HEK293 (cell line): ENCODE data around the gene CCDC51.

Source experiments
- CTCF ChIA-PET: fragments of 350-600 bp; formaldehyde crosslinking; extraction: SDS; loops from one replicate; lab custom pipeline; 2021; ENCODE audit warnings: antibody characterized with exemption; lab: Yijun Ruan, JAX
- POLR2A ChIA-PET: fragments of 300-600 bp; formaldehyde crosslinking; extraction: SDS; loops from one replicate; lab custom pipeline; 2020; ENCODE audit warnings: antibody characterized with exemption, inconsistent platforms; lab: Yijun Ruan, JAX
- H3K27ac ChIP-seq: fragments of 200-500 bp; sonication (Bioruptor generic); 2 replicates; pipeline ENCODE4 v1.5.1; 2014; ENCODE audit warnings: low read depth, low read length, control low read depth, inconsistent platforms; ENCODE audit errors: extremely low read depth
- H3K36me3 ChIP-seq, 2 experiments: fragments of 200-500 bp in 1 of 2; sonication (Bioruptor generic) in 1 of 2; 1 replicate in 1 of 2; 2 replicates in 1 of 2; pipeline ENCODE4 v1.5.1; 2014 to 2017; ENCODE audit warnings: inconsistent platforms in 2 of 2, low read length in 2 of 2; ENCODE audit not compliant: control insufficient read depth in 2 of 2, insufficient read depth in 1 of 2
- H3K4me1 ChIP-seq: fragments of 200-500 bp; sonication (Bioruptor generic); 2 replicates; pipeline ENCODE4 v1.5.1; 2014; ENCODE audit warnings: mild to moderate bottlenecking, low read length, inconsistent platforms; ENCODE audit not compliant: control insufficient read depth, insufficient read depth
- H3K4me3 ChIP-seq: 2 replicates; pipeline ENCODE4 v1.5.1; 2011; ENCODE audit warnings: low read depth, mild to moderate bottlenecking, control low read depth, low read length, moderate library complexity
- H3K9me3 ChIP-seq: fragments of 200-500 bp; sonication (Bioruptor generic); 2 replicates; pipeline ENCODE4 v1.5.1; 2014; ENCODE audit warnings: low read depth, low read length, inconsistent platforms; ENCODE audit not compliant: control insufficient read depth, insufficient read depth
- BCL11B ChIP-seq: fragments of 450-650 bp; formaldehyde crosslinking; IDR thresholded peaks from 2 replicates; pipeline ENCODE4 v1.5.1; 2016; ENCODE audit warnings: low read depth, missing biosample characterization, missing genetic modification characterization
- KLF1 ChIP-seq: fragments of 450-650 bp; formaldehyde crosslinking; IDR thresholded peaks from 2 replicates; pipeline ENCODE4 v1.5.1; 2016; ENCODE audit warnings: missing biosample characterization, missing genetic modification characterization
- TRIM28 ChIP-seq: IDR thresholded peaks from 2 replicates; pipeline ENCODE4 v1.6.1; 2011; ENCODE audit warnings: low read length, control low read depth, borderline replicate concordance
- YY2 ChIP-seq: fragments of 450-650 bp; formaldehyde crosslinking; IDR thresholded peaks from 2 replicates; pipeline ENCODE4 v1.5.1; 2016; ENCODE audit warnings: missing biosample characterization, missing genetic modification characterization
- ZBTB21 ChIP-seq: fragments of 450-650 bp; formaldehyde crosslinking; IDR thresholded peaks from 2 replicates; pipeline ENCODE4 v1.5.1; 2017; ENCODE audit warnings: missing biosample characterization, missing genetic modification characterization
- ZNF10 ChIP-seq: fragments of 450-650 bp; formaldehyde crosslinking; IDR thresholded peaks from 2 replicates; pipeline ENCODE4 v1.5.1; 2017; ENCODE audit warnings: missing biosample characterization, missing genetic modification characterization
- ZNF175 ChIP-seq: fragments of 450-650 bp; formaldehyde crosslinking; IDR thresholded peaks from 2 replicates; pipeline ENCODE4 v1.5.1; 2016; ENCODE audit warnings: missing biosample characterization, missing genetic modification characterization
- ZNF184 ChIP-seq: fragments of 450-650 bp; IDR thresholded peaks from 2 replicates; pipeline ENCODE4 v1.5.1; 2018; ENCODE audit warnings: missing biosample characterization, mild to moderate bottlenecking, missing genetic modification characterization
- ZNF23 ChIP-seq: fragments of 450-650 bp; formaldehyde crosslinking; IDR thresholded peaks from 2 replicates; pipeline ENCODE4 v1.5.1; 2016; ENCODE audit warnings: missing biosample characterization, missing genetic modification characterization, borderline replicate concordance
- ZNF510 ChIP-seq: fragments of 450-650 bp; formaldehyde crosslinking; IDR thresholded peaks from 2 replicates; pipeline ENCODE4 v1.5.1; 2018; ENCODE audit warnings: mild to moderate bottlenecking, missing genetic modification characterization, missing biosample characterization; ENCODE audit not compliant: insufficient replicate concordance
- ZNF529 ChIP-seq: fragments of 450-650 bp; formaldehyde crosslinking; IDR thresholded peaks from 2 replicates; pipeline ENCODE4 v1.5.1; 2017; ENCODE audit warnings: missing genetic modification characterization, missing biosample characterization; ENCODE audit not compliant: insufficient replicate concordance
- ZNF549 ChIP-seq: fragments of 450-650 bp; IDR thresholded peaks from 2 replicates; pipeline ENCODE4 v1.5.1; 2018; ENCODE audit warnings: missing biosample characterization, missing genetic modification characterization, mild to moderate bottlenecking, inconsistent platforms, moderate library complexity
- ZNF600 ChIP-seq: fragments of 450-650 bp; formaldehyde crosslinking; IDR thresholded peaks from 2 replicates; pipeline ENCODE4 v1.5.1; 2016; ENCODE audit warnings: missing biosample characterization, missing genetic modification characterization
- ZNF843 ChIP-seq: fragments of 450-650 bp; formaldehyde crosslinking; IDR thresholded peaks from 2 replicates; pipeline ENCODE4 v1.5.1; 2016; ENCODE audit warnings: missing biosample characterization, missing genetic modification characterization
- TF ChIP-seq, protein P1 (sequence below): fragments of 450-650 bp; IDR thresholded peaks from 2 replicates; pipeline ENCODE4 v1.5.1; 2018; ENCODE audit warnings: missing biosample characterization, mild to moderate bottlenecking, missing genetic modification characterization
- TF ChIP-seq, protein P2 (sequence below): fragments of 450-650 bp; formaldehyde crosslinking; IDR thresholded peaks from 2 replicates; pipeline ENCODE4 v1.5.1; 2016; ENCODE audit warnings: missing biosample characterization, missing genetic modification characterization

The CCDC51 gene

DNA sequence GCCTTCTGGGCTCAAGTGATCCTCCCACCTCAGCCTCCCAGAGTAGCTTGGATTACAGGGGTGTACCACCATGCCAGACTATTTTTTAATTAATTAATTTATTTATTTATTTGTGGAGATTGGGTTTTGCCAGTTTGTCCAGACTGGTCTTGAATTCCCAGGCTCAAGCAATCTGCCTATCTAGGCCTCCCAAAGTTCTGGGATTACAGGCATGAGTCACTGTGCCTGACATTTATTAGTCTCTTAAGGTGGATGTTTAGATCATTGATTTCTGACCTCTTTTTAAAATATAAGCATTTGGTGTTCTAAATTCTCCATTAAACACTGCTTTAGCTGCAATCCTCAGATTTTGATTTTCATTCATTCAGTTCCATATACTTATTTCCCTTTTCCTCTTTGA is 52.3 kb downstream of the CCDC51 start:
- CTCF ChIA-PET, result interaction anchor here (1.6 to 2.7 kb wide), 3 partner anchors 13 to 49 kb away, joined by 6 to 14 read pairs (median 7); no protein-coding TSS in a partner anchor
- no peak overlapping the region for H3K27ac ChIP-seq
- no peak for TF ChIP-seq ZNF529 (tag by site-specific recombination)
- TF ChIP-seq ZNF175 (tag by site-specific recombination), result no peak
- TF ChIP-seq ZNF843, result no peak
- TF ChIP-seq TRIM28, result no peak
- TF ChIP-seq, protein P1, sequence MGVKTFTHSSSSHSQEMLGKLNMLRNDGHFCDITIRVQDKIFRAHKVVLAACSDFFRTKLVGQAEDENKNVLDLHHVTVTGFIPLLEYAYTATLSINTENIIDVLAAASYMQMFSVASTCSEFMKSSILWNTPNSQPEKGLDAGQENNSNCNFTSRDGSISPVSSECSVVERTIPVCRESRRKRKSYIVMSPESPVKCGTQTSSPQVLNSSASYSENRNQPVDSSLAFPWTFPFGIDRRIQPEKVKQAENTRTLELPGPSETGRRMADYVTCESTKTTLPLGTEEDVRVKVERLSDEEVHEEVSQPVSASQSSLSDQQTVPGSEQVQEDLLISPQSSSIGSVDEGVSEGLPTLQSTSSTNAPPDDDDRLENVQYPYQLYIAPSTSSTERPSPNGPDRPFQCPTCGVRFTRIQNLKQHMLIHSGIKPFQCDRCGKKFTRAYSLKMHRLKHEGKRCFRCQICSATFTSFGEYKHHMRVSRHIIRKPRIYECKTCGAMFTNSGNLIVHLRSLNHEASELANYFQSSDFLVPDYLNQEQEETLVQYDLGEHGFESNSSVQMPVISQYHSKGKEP, result no peak
- TF ChIP-seq ZBTB21, result no peak
- no peak for TF ChIP-seq ZNF600 (tag by site-specific recombination)
- TF ChIP-seq ZNF549 (tag by site-specific recombination), result no peak
- no peak for TF ChIP-seq ZNF23 (tag by site-specific recombination)
- TF ChIP-seq ZNF510 (tag by site-specific recombination), result no peak
- no peak for TF ChIP-seq YY2
- no peak for TF ChIP-seq BCL11B
- TF ChIP-seq KLF1, result no peak
- TF ChIP-seq, protein P2, sequence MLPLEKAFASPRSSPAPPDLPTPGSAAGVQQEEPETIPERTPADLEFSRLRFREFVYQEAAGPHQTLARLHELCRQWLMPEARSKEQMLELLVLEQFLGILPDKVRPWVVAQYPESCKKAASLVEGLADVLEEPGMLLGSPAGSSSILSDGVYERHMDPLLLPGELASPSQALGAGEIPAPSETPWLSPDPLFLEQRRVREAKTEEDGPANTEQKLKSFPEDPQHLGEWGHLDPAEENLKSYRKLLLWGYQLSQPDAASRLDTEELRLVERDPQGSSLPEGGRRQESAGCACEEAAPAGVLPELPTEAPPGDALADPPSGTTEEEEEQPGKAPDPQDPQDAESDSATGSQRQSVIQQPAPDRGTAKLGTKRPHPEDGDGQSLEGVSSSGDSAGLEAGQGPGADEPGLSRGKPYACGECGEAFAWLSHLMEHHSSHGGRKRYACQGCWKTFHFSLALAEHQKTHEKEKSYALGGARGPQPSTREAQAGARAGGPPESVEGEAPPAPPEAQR (tag by site-specific recombination), result no peak
- TF ChIP-seq ZNF10 (tag by site-specific recombination), result no peak
- no peak for TF ChIP-seq ZNF184 (tag by site-specific recombination)
- TF ChIP-seq, all 188 proteins: peak for 0
- no peak overlapping the region for H3K4me3 ChIP-seq
- H3K4me1 ChIP-seq, result no peaks in the 10 kb centered on the region
- H3K36me3 ChIP-seq, result no peaks in the 10 kb centered on the region
- POLR2A ChIA-PET, result no interaction called here
- H3K9me3 ChIP-seq, result no peaks in the 10 kb centered on the region
